HEK293T (cell line): ENCODE measurements around the gene CAST.

Experiments used
- CTCF ChIA-PET: fragments of 350-600 bp; formaldehyde crosslinking; extraction: SDS; loops from one replicate; lab custom pipeline; 2021; ENCODE audit warnings: antibody characterized with exemption, inconsistent platforms; lab: Yijun Ruan, JAX
- POLR2A ChIA-PET: fragments of 350-600 bp; formaldehyde crosslinking; extraction: SDS; loops from one replicate; lab custom pipeline; 2020; ENCODE audit warnings: antibody characterized with exemption, inconsistent platforms; lab: Yijun Ruan, JAX
- DNase-seq: peaks from one replicate; pipeline ENCODE4 v3.0.0; 2012; ENCODE audit warnings: mixed read lengths; ENCODE audit errors: extremely low spot score
- ARNT ChIP-seq: fragments of 450-650 bp; IDR thresholded peaks from 2 replicates; pipeline ENCODE4 v1.6.1; 2017; ENCODE audit warnings: mild to moderate bottlenecking
- BHLHE40 ChIP-seq: fragments of 450-650 bp; IDR thresholded peaks from 2 replicates; pipeline ENCODE4 v1.6.1; 2016; ENCODE audit warnings: mild to moderate bottlenecking, moderate library complexity, borderline replicate concordance
- CTBP1 ChIP-seq: fragments of 450-650 bp; IDR thresholded peaks from 2 replicates; pipeline ENCODE4 v1.6.1; 2016; ENCODE audit warnings: borderline replicate concordance
- ELF4 ChIP-seq: fragments of 450-650 bp; IDR thresholded peaks from 2 replicates; pipeline ENCODE4 v1.6.1; 2017; ENCODE audit warnings: antibody characterized with exemption
- FOXA1 ChIP-seq: fragments of 450-650 bp; IDR thresholded peaks from 2 replicates; pipeline ENCODE4 v1.6.1; 2016; ENCODE audit warnings: mild to moderate bottlenecking
- FOXK2 ChIP-seq: fragments of 450-650 bp; IDR thresholded peaks from 2 replicates; pipeline ENCODE4 v1.6.1; 2016; ENCODE audit warnings: mild to moderate bottlenecking
- FOXM1 ChIP-seq: fragments of 450-650 bp; IDR thresholded peaks from 2 replicates; pipeline ENCODE4 v1.6.1; 2017; ENCODE audit warnings: mild to moderate bottlenecking, borderline replicate concordance
- HDGF ChIP-seq: fragments of 450-650 bp; IDR thresholded peaks from 2 replicates; pipeline ENCODE4 v1.6.1; 2017; ENCODE audit warnings: antibody characterized with exemption, borderline replicate concordance
- L3MBTL2 ChIP-seq: fragments of 450-650 bp; conservative IDR thresholded peaks from 2 replicates; pipeline ENCODE4 v1.6.1; 2016; ENCODE audit warnings: mild to moderate bottlenecking
- LEF1 ChIP-seq: fragments of 450-650 bp; IDR thresholded peaks from 2 replicates; pipeline ENCODE4 v1.6.1; 2017; ENCODE audit warnings: mild to moderate bottlenecking, borderline replicate concordance
- NFRKB ChIP-seq: fragments of 450-650 bp; IDR thresholded peaks from 2 replicates; pipeline ENCODE4 v1.6.1; 2016; ENCODE audit warnings: mild to moderate bottlenecking, moderate library complexity
- PKNOX1 ChIP-seq: fragments of 450-650 bp; IDR thresholded peaks from 2 replicates; pipeline ENCODE4 v1.6.1; 2016
- SP1 ChIP-seq: fragments of 450-650 bp; IDR thresholded peaks from 2 replicates; pipeline ENCODE4 v1.6.1; 2017
- SUZ12 ChIP-seq: fragments of 450-650 bp; IDR thresholded peaks from 2 replicates; pipeline ENCODE4 v1.6.1; 2016; ENCODE audit warnings: mild to moderate bottlenecking
- TARDBP ChIP-seq: fragments of 450-650 bp; IDR thresholded peaks from 2 replicates; pipeline ENCODE4 v1.6.1; 2016
- ZNF384 ChIP-seq: fragments of 450-650 bp; IDR thresholded peaks from 2 replicates; pipeline ENCODE4 v1.6.1; 2016

Gene CAST

GRCh38 chr5:96780626-96781025 lies 118.5 kb downstream of the CAST start:
- DNase-seq: no peak
- CTCF ChIA-PET: no interaction called here
- TF ChIP-seq ELF4: no peak
- TF ChIP-seq CTBP1: no peak
- TF ChIP-seq PKNOX1: no peak
- no peak for TF ChIP-seq NFRKB
- no peak for TF ChIP-seq HDGF
- TF ChIP-seq ARNT: no peak
- TF ChIP-seq BHLHE40: no peak
- no peak for TF ChIP-seq SUZ12
- no peak for TF ChIP-seq LEF1
- no peak for TF ChIP-seq ZNF384
- TF ChIP-seq FOXM1: no peak
- TF ChIP-seq FOXA1: no peak
- POLR2A ChIA-PET: no interaction called here

- no peak for TF ChIP-seq ZNF384
- 0 out of 2 replicates have a peak, but pooled peaks have one; percentile 2 for TF ChIP-seq PKNOX1
- POLR2A ChIA-PET: no interaction called here
- CTCF ChIA-PET: no interaction called here
- no peak for DNase-seq
These were observed 119.1 kb downstream of the CAST start for GRCh38 chr5:96781031-96781971.

DNA sequence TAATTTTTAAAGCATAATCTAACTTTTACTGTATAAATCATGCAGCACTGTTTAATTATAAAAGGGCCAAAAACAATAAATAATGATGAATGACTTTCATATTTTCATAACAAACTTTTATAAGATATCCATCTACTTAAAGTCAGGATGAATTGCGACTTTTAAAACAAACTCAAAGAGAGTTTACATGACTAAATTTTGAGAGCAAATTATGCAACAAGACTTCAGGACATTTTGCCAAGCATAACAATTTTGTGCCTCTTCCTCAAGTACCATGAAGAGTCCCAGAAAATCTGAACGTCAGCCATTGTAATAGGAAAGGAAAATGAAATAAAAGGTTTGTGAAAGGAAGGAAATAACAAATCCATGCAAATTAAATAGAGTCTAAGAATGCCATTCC lies 121.2 kb downstream of the CAST start:
- DNase-seq: no peak
- CTCF ChIA-PET: no interaction called here
- POLR2A ChIA-PET: no interaction called here
- TF ChIP-seq ELF4 (no peak), CTBP1 (no peak), ARNT (no peak), FOXA1 (no peak), TARDBP (no peak), SUZ12 (no peak), LEF1 (no peak), HDGF (no peak), NFRKB (no peak), FOXK2 (no peak), BHLHE40 (no peak), FOXM1 (no peak), ZNF384 (no peak), PKNOX1 (no peak), SP1 (no peak), L3MBTL2 (no peak)

DNA sequence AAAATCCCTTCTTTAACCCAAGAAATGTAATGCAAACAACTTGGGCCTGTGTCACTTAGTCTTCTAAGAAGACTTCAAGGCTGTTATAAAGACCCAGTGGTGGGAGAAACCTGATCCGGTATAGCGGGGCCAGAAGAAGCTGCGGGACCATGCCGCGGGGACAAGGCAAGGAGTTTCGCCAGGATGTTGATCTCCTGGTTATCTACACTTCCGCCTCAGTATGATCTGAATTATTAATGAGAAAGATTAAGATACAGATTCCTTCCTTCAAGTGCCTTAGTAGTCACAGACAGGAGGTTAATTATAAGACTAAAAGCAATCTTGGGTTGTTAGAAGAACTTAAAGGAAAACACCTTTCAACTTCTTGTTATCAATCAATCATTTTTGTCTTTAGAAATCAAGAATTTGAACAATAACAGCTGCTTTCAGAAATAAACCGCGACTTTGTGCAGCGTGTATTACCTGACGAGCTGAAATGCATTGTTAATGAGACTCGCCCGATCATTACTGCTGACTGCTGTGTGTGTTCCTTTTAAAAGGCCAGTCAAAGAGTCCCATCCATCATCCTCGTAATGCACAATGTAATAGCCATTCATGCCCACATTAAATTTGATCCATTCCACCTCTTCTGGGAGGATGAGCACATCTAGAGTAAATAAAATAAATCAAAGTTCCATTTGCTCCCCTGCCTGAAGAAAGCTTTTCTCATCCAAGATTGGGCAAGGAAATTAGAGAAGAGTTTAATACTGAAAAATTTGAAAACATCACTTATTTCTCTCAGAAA lies 123.3 kb downstream of the CAST start:
- ChIA-PET POLR2A (no interaction called here), CTCF (no interaction called here)
- TF ChIP-seq CTBP1: peak; percentile 56; the same call in 1 of the 2 replicates
- 0 out of 2 replicates have a peak, but pooled peaks have one; percentile 34 for TF ChIP-seq L3MBTL2
- no peak for TF ChIP-seq FOXK2
- TF ChIP-seq NFRKB: no peak
- no peak for TF ChIP-seq TARDBP
- peak; percentile 92 for TF ChIP-seq PKNOX1
- DNase-seq: peak; percentile 60

GRCh38 chr5:96788112-96788749 lies 126.1 kb downstream of the CAST start:
- ChIA-PET CTCF (no interaction called here), POLR2A (interaction anchor here (1.9 kb wide), 1 partner anchor 85 kb away, joined by 5 read pairs; no protein-coding TSS in a partner anchor)
- DNase-seq: no peak
- TF ChIP-seq NFRKB: no peak
- no peak for TF ChIP-seq TARDBP
- no peak for TF ChIP-seq HDGF
- TF ChIP-seq L3MBTL2: no peak
- TF ChIP-seq BHLHE40: no peak
- TF ChIP-seq PKNOX1: no peak
- no peak for TF ChIP-seq ARNT
- no peak for TF ChIP-seq FOXM1
- no peak for TF ChIP-seq ZNF384
- no peak for TF ChIP-seq CTBP1
- no peak for TF ChIP-seq FOXA1
- TF ChIP-seq FOXK2: no peak
